SKM-1 (cell line): ENCODE results near the gene TUBA1B.
"Not testable (repeated sequence)": the region's sequence is repeated elsewhere in the genome, so short reads cannot be mapped to it uniquely, and the experiment has no call there.

Experiments
- DNase-seq: peaks from one replicate; lab custom pipeline; 2025; ENCODE audit not compliant: unreplicated experiment; lab: John Stamatoyannopoulos, UW

Gene TUBA1B

GRCh38 chr12:49127971-49128370, 3.2 kb downstream of the TUBA1B start:
- not testable (repeated sequence) for DNase-seq

GRCh38 chr12:49126852-49127763, 4.1 kb downstream of the TUBA1B start:
- no peak for DNase-seq

GRCh38 chr12:49121047-49121696, 10.0 kb downstream of the TUBA1B start:
- no peak for DNase-seq

GRCh38 chr12:49111206-49111605, 20.0 kb downstream of the TUBA1B start:
- DNase-seq = no peak

GRCh38 chr12:49110464-49111155, 20.6 kb downstream of the TUBA1B start, which contains the start of gene LMBR1L:
TSS of gene LMBR1L (minus strand) at chr12:49110847. CDS start at chr12:49110555, 292 bp downstream.
- DNase-seq = peak; percentile 59

- DNase-seq = no peak
Observed at GRCh38 chr12:49109641-49110463, 21.3 kb downstream of the TUBA1B start.

GRCh38 chr12:49108958-49109404, 22.2 kb downstream of the TUBA1B start:
- no peak for DNase-seq

- DNase-seq = no peak
Observed at GRCh38 chr12:49105504-49106084, 25.6 kb downstream of the TUBA1B start.

GRCh38 chr12:49104822-49105221, 26.4 kb downstream of the TUBA1B start:
- DNase-seq = no peak

- no peak for DNase-seq
Observed at GRCh38 chr12:49100380-49100779, 30.8 kb downstream of the TUBA1B start.

GRCh38 chr12:49098703-49099102, 32.5 kb downstream of the TUBA1B start:
- no peak for DNase-seq

GRCh38 chr12:49098035-49098451, 33.2 kb downstream of the TUBA1B start:
- DNase-seq = no peak

- DNase-seq = no peak
Observed at GRCh38 chr12:49097381-49097780, 33.8 kb downstream of the TUBA1B start.

GRCh38 chr12:49094975-49095365, 36.2 kb downstream of the TUBA1B start:
- DNase-seq = no peak

- no peak for DNase-seq
Observed at GRCh38 chr12:49094160-49094974, 36.8 kb downstream of the TUBA1B start, which contains the start of gene DHH. TSS of gene DHH (minus strand) at chr12:49094801. CDS start at chr12:49094512, 289 bp downstream.

- DNase-seq = no peak
Observed at GRCh38 chr12:49093792-49094159, 37.4 kb downstream of the TUBA1B start.

- DNase-seq = no peak
Observed at GRCh38 chr12:49092816-49093406, 38.3 kb downstream of the TUBA1B start.

GRCh38 chr12:49092086-49092815, 38.9 kb downstream of the TUBA1B start:
- DNase-seq = no peak

- DNase-seq = no peak
Observed at GRCh38 chr12:49091836-49092085, 39.4 kb downstream of the TUBA1B start.
